ENCODE data around the gene HP. TPM values are rescaled to one million over a fixed set of nuclear protein-coding genes. Genes with fewer than 3 reads are reported as not detected.
"Not testable (repeated sequence)": the region's sequence is repeated elsewhere in the genome, so short reads cannot be mapped to it uniquely, and the experiment has no call there.

HP gene
- total RNA-seq, 4 donors from 2014 or later = 0.77 to 23.8 (median 10.6) TPM

DNA sequence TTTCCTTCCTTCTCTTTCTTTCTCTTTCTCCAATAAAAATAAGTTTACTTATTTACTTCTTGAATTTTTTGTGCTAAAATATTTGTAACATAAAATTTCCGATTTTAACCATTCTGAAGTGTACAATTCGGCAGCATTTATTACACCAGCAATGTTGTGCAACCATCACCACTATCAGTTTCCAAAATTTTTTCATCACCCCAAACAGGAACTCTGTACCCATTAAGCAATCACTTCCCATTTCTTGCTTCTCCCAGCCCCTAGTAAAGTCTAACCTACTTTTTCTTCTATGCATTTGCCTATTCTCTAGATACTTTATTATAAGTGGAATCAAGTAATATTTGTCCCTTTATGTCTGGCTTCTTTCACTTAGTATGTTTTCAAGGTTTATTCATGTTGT, 2.5 kb upstream of the HP start:
- no peak for TF ChIP-seq POLR2A (IDR thresholded peaks at IDR 0.05)
- TF ChIP-seq, protein P1, sequence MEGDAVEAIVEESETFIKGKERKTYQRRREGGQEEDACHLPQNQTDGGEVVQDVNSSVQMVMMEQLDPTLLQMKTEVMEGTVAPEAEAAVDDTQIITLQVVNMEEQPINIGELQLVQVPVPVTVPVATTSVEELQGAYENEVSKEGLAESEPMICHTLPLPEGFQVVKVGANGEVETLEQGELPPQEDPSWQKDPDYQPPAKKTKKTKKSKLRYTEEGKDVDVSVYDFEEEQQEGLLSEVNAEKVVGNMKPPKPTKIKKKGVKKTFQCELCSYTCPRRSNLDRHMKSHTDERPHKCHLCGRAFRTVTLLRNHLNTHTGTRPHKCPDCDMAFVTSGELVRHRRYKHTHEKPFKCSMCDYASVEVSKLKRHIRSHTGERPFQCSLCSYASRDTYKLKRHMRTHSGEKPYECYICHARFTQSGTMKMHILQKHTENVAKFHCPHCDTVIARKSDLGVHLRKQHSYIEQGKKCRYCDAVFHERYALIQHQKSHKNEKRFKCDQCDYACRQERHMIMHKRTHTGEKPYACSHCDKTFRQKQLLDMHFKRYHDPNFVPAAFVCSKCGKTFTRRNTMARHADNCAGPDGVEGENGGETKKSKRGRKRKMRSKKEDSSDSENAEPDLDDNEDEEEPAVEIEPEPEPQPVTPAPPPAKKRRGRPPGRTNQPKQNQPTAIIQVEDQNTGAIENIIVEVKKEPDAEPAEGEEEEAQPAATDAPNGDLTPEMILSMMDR (IDR thresholded peaks at IDR 0.05) = no peak
- intact Hi-C loops (cut with DNase I; ENCODE audit: low total_unique reads) = no loop called here
- Histone ChIP-seq H3K27me3 (no peaks in the 10 kb centered on the region), H3K9me3 (no peaks in the 10 kb centered on the region), H3K36me3 (no peaks in the 10 kb centered on the region), H3K4me3 (no peak overlapping the region), H3K4me1 (no peaks in the 10 kb centered on the region), H3K27ac (no peak overlapping the region)
- DNase-seq = no peak

DNA sequence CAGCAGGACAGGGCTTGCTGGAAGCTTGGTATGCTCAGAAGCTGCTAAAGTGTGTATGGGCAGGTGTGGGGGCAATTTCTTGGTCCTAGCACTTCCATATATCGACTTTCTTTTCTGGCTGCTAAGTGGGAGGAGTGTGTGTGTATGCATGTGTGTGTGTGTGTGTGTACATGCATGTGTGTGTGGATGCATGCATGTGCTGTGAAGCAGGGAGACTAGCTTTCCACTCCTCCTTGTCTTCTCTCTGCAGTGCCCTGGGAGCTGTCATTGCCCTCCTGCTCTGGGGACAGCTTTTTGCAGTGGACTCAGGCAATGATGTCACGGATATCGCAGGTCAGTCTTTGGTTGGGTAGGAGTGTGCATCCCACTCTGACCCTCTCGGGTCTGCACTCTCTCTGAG, 1.6 kb downstream of the HP start:
- intact Hi-C loops (cut with DNase I; ENCODE audit: low total_unique reads) = no loop called here
- Histone ChIP-seq H3K27me3 (no peaks in the 10 kb centered on the region), H3K9me3 (no peaks in the 10 kb centered on the region), H3K4me1 (no peaks in the 10 kb centered on the region), H3K4me3 (no peak overlapping the region), H3K36me3 (no peaks in the 10 kb centered on the region), H3K27ac (no peak overlapping the region)
- TF ChIP-seq, protein P1 (IDR thresholded peaks at IDR 0.05) = no peak
- TF ChIP-seq POLR2A (IDR thresholded peaks at IDR 0.05) = no peak
- no peak for DNase-seq

DNA sequence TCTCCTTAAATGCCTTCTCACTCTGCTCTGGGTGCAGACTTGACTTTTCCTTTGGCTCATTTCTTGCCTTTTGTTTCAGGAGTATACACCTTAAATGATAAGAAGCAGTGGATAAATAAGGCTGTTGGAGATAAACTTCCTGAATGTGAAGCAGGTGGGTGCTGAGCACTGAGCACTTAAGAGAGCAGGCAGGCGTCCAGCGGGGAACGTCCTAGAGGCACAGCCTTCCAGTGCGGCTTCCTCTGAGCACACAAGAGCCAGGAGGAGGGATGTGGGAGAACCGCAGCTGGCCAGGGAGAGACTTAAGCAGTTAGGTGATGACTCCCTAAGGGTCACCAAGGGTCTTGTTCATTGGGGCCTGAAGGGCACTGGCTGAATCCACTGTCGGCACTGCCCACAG, 3.0 kb downstream of the HP start:
- intact Hi-C loops (cut with DNase I; ENCODE audit: low total_unique reads); H3K27ac ChIP-seq; H3K9me3 ChIP-seq; DNase-seq; H3K27me3 ChIP-seq; H3K4me3 ChIP-seq; H3K36me3 ChIP-seq; H3K4me1 ChIP-seq: not testable (repeated sequence)

DNA sequence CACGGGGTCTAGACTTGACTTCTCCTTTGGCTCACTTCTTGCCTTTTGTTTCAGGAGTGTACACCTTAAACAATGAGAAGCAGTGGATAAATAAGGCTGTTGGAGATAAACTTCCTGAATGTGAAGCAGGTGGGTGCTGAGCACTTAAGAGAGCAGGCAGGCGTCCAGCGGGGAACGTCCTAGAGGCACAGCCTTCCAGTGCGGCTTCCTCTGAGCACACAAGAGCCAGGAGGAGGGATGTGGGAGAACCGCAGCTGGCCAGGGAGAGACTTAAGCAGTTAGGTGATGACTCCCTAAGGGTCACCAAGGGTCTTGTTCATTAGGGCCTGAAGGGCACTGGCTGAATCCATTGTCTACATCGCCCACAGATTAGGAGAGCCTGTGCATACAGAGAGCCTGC, 4.8 kb downstream of the HP start:
- H3K4me1 ChIP-seq; H3K27me3 ChIP-seq; intact Hi-C loops (cut with DNase I; ENCODE audit: low total_unique reads); DNase-seq; H3K36me3 ChIP-seq; H3K9me3 ChIP-seq; H3K4me3 ChIP-seq; H3K27ac ChIP-seq: not testable (repeated sequence)

DNA sequence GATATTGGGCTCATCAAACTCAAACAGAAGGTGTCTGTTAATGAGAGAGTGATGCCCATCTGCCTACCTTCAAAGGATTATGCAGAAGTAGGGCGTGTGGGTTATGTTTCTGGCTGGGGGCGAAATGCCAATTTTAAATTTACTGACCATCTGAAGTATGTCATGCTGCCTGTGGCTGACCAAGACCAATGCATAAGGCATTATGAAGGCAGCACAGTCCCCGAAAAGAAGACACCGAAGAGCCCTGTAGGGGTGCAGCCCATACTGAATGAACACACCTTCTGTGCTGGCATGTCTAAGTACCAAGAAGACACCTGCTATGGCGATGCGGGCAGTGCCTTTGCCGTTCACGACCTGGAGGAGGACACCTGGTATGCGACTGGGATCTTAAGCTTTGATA, 6.1 kb downstream of the HP start:
- Histone ChIP-seq H3K9me3 (no peaks in the 10 kb centered on the region), H3K27me3 (no peaks in the 10 kb centered on the region), H3K27ac (no peak overlapping the region), H3K4me1 (no peaks in the 10 kb centered on the region), H3K4me3 (no peak overlapping the region), H3K36me3 (no peaks in the 10 kb centered on the region)
- intact Hi-C loops (cut with DNase I; ENCODE audit: low total_unique reads) = no loop called here
- no peak for DNase-seq
- no peak for TF ChIP-seq POLR2A (IDR thresholded peaks at IDR 0.05)
- TF ChIP-seq, protein P1 (IDR thresholded peaks at IDR 0.05) = no peak

DNA sequence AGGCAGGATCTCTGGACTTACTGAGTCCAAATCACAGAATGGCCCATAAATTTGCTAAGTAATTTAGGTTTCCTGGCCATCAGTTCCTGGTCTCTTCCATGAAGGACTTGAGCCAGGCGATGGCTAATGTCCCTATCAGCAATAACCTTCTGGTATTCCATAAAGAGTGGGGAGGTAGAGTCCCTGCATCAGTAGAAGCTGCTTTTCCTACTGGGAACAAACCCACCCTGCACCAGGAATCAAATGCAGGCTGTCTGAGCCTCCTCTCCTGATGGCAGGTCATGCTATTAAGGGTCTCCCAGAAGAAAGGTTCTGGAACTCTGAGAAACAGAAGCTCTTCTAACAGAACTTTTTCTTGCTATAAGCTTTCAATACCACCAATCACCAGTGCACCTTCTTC, 7.3 kb downstream of the HP start:
- intact Hi-C loops (cut with DNase I; ENCODE audit: low total_unique reads) = no loop called here
- Histone ChIP-seq H3K4me1 (no peaks in the 10 kb centered on the region), H3K9me3 (no peaks in the 10 kb centered on the region), H3K27me3 (no peaks in the 10 kb centered on the region), H3K27ac (no peak overlapping the region), H3K36me3 (no peaks in the 10 kb centered on the region), H3K4me3 (no peak overlapping the region)
- TF ChIP-seq, protein P1 (IDR thresholded peaks at IDR 0.05) = no peak
- no peak for TF ChIP-seq POLR2A (IDR thresholded peaks at IDR 0.05)
- DNase-seq = no peak

All from uterus (tissue), 4 donors.